GM18505 (cell line): ENCODE results near the gene SPIRE1.

Experiments
- ATAC-seq: cut with Tn5 transposase; IDR thresholded peaks from one replicate; pipeline ENCODE4 v1.9.1; 2021; ENCODE audit not compliant: unreplicated experiment
- POLR2A ChIP-seq: IDR thresholded peaks from 4 replicates; pipeline ENCODE4 v1.6.1; 2011; ENCODE audit warnings: borderline replicate concordance; ENCODE audit not compliant: insufficient read depth, insufficient read length; ENCODE audit errors: extremely low read depth

SPIRE1 gene

DNA sequence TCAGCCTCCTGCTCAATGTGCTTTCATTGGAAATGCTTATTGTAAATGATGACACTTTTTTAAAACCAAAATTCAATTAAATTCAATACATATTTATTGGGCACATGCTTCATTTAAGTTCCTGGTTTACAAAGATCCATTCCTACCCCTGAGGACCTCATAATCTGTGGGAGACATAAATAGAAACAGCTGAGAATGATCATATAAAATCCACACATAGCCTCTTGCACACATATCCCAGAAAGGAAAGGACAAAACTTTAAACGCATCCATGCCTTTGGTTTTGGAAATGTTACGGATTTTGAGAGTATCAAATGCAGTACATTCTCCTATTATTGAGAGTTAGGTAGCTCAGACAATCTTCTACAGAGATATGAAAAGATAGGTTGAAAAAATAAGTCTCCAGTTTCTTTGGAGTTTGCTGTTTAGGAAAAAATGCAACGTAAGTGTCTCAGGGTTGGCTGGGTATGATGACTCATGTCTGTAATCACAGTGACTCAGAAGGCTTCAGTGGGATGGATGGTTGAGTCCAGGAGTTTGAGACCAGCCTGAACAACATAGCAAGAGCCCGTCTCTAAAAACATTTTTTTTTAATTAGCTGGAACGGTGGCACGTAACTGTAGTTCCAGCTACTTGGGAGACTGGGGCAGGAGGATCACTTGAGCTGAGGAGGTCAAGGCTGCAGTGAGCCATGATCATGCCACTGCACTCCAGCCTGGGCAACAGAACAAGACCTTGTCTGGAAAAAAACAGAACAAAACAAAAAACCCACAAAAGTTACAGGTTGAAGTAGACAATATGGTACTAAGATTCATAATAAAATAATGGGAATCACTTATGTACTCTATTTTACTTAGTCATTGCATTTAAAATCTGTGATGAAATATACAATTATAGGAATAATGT lies 254.1 kb downstream of the SPIRE1 start:
- TF ChIP-seq POLR2A: no peak
- ATAC-seq: no peak

- TF ChIP-seq POLR2A: no peak
- ATAC-seq: no peak
Measured at GRCh38 chr18:12401881-12402280, 256.0 kb downstream of the SPIRE1 start.

DNA sequence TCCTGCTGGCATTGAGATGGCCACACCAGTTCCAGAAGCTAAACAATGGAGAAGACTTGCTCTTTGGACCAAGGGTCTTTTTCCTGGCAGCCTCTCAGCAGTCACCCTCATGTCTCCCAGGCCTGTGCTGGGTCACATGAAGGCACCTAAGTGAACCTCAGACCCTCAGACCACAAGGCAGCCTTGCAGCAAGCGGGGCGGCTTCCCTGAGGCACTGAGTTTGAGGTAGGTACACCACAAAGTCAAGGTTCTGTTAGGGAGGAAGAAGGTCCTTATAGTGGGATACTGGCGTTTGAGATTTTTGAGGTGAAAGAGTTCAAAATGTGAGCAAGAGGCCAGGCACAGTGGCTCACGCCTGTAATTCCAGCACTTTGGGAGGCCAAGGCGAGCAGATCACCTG lies 258.7 kb downstream of the SPIRE1 start:
- no peak for ATAC-seq
- no peak for TF ChIP-seq POLR2A

- TF ChIP-seq POLR2A: no peak
- no peak for ATAC-seq
Measured at GRCh38 chr18:12398625-12399024, 259.3 kb downstream of the SPIRE1 start.

DNA sequence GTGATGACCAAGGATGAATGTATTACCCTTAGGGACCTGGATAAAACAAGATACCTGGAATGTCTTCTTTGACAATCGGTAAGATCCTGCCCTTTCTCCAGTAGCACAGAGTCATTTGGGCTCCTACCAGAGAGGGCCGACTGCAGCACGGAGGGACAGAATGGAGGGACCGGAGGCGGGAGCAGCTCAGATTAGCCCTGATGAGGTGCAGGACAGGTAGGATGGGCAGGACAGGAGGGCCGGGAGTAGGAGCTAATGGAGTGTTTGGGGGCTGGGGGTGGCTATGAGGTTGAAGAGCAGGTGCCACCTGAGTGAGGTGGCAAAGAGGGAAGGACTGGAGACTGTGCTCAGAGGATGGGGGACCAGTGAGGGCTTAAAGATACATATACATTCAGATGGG lies 260.1 kb downstream of the SPIRE1 start:
- ATAC-seq: no peak

GRCh38 chr18:12397254-12397653 lies 260.7 kb downstream of the SPIRE1 start:
- TF ChIP-seq POLR2A: no peak
- ATAC-seq: no peak

More for the DNA sequence above, 260.1 kb downstream of the SPIRE1 start:
- no peak for TF ChIP-seq POLR2A
